HG03439 (cell line): Measurements from ENCODE around the gene CREB3L2.
A peak's percentile ranks its signal among the peaks of the same experiment; 100 is the strongest.
"Not testable (repeated sequence)": the region's sequence is repeated elsewhere in the genome, so short reads cannot be mapped to it uniquely, and the experiment has no call there.

Experiments used
- ATAC-seq: cut with Tn5 transposase; IDR thresholded peaks from one replicate; pipeline ENCODE4 v1.9.1; 2021; ENCODE audit warnings: mild to moderate bottlenecking, moderate library complexity; ENCODE audit not compliant: unreplicated experiment

The CREB3L2 gene

GRCh38 chr7:138014201-138014600 is 12.3 kb upstream of the CREB3L2 start:
- not testable (repeated sequence) for ATAC-seq

- no peak for ATAC-seq
These were observed 7.4 kb upstream of the CREB3L2 start for GRCh38 chr7:138009350-138009653.

GRCh38 chr7:138008588-138009349 is 6.9 kb upstream of the CREB3L2 start:
- peak; percentile 68 for ATAC-seq

GRCh38 chr7:138008019-138008587 is 6.2 kb upstream of the CREB3L2 start:
- no peak for ATAC-seq

- no peak for ATAC-seq
These were observed 4.2 kb upstream of the CREB3L2 start for GRCh38 chr7:138006106-138006505.

- no peak for ATAC-seq
These were observed 3.0 kb upstream of the CREB3L2 start for GRCh38 chr7:138004936-138005335.

GRCh38 chr7:138004046-138004445 is 2.2 kb upstream of the CREB3L2 start:
- no peak for ATAC-seq

GRCh38 chr7:138002828-138003189 is 923 bp upstream of the CREB3L2 start:
- no peak for ATAC-seq

- ATAC-seq = peak; percentile 98
These were observed 376 bp upstream of the CREB3L2 start for GRCh38 chr7:138002096-138002827.

- no peak for ATAC-seq
These were observed 1.7 kb downstream of the CREB3L2 start for GRCh38 chr7:138000081-138000701.

GRCh38 chr7:137999496-138000080 is 2.3 kb downstream of the CREB3L2 start:
- no peak for ATAC-seq

GRCh38 chr7:137998250-137998649 is 3.6 kb downstream of the CREB3L2 start:
- no peak for ATAC-seq

GRCh38 chr7:137996871-137997270 is 5.0 kb downstream of the CREB3L2 start:
- no peak for ATAC-seq

GRCh38 chr7:137996386-137996851 is 5.5 kb downstream of the CREB3L2 start:
- no peak for ATAC-seq

- ATAC-seq = no peak
These were observed 7.7 kb downstream of the CREB3L2 start for GRCh38 chr7:137994216-137994615.

GRCh38 chr7:137993395-137993743 is 8.5 kb downstream of the CREB3L2 start:
- ATAC-seq = no peak

GRCh38 chr7:137992550-137993394 is 9.1 kb downstream of the CREB3L2 start:
- no peak for ATAC-seq

- ATAC-seq = no peak
These were observed 9.8 kb downstream of the CREB3L2 start for GRCh38 chr7:137992104-137992549.

GRCh38 chr7:137990251-137990941 is 11.5 kb downstream of the CREB3L2 start:
- no peak for ATAC-seq

GRCh38 chr7:137989590-137989989 is 12.3 kb downstream of the CREB3L2 start:
- ATAC-seq = no peak
